H9 (cell line): Measurements from ENCODE around the gene SACM1L. TPM values are rescaled to one million over a fixed set of nuclear protein-coding genes. Genes with fewer than 3 reads are reported as not detected.

Experiments
- DNase-seq: peaks from one replicate; pipeline ENCODE4 v3.0.0-alpha.2; 2017
- H2AFZ ChIP-seq: one replicate; pipeline ENCODE4 v1.6.1; 2013; ENCODE audit warnings: mild to moderate bottlenecking, low read length, control low read depth, moderate library complexity
- H2AK5ac ChIP-seq: 2 replicates; pipeline ENCODE4 v1.6.1; 2013; ENCODE audit warnings: low read length, control low read depth, mixed read lengths; ENCODE audit not compliant: insufficient read length
- H2BK120ac ChIP-seq: one replicate; pipeline ENCODE4 v1.6.1; 2013; ENCODE audit warnings: low read depth, mild to moderate bottlenecking, low read length, control low read depth, inconsistent platforms; ENCODE audit not compliant: poor library complexity, severe bottlenecking
- H2BK12ac ChIP-seq: 2 replicates; pipeline ENCODE4 v1.6.1; 2013; ENCODE audit warnings: low read length, control low read depth, mixed read lengths, low read depth; ENCODE audit not compliant: insufficient read length
- H2BK15ac ChIP-seq: 2 replicates; pipeline ENCODE4 v1.6.1; 2013; ENCODE audit warnings: low read depth, low read length, control low read depth
- H2BK20ac ChIP-seq: one replicate; pipeline ENCODE4 v1.6.1; 2013; ENCODE audit warnings: low read depth, mild to moderate bottlenecking, low read length, control low read depth, inconsistent platforms; ENCODE audit not compliant: poor library complexity, severe bottlenecking
- H2BK5ac ChIP-seq: 2 replicates; pipeline ENCODE4 v1.6.1; 2013; ENCODE audit warnings: low read length, control low read depth, mixed read lengths; ENCODE audit not compliant: insufficient read length
- H3K14ac ChIP-seq: 2 replicates; pipeline ENCODE4 v1.6.1; 2013; ENCODE audit warnings: low read length, control low read depth; ENCODE audit not compliant: insufficient read depth
- H3K18ac ChIP-seq: 2 replicates; pipeline ENCODE4 v1.6.1; 2013; ENCODE audit warnings: low read depth, mild to moderate bottlenecking, mixed read lengths, low read length, control low read depth; ENCODE audit not compliant: insufficient read length
- H3K23ac ChIP-seq: 2 replicates; pipeline ENCODE4 v1.6.1; 2013; ENCODE audit warnings: low read length, control low read depth, mixed read lengths, low read depth; ENCODE audit not compliant: insufficient read length
- H3K23me2 ChIP-seq: 2 replicates; pipeline ENCODE4 v1.6.1; 2013; ENCODE audit warnings: low read depth, mild to moderate bottlenecking, mixed read lengths, low read length, control low read depth; ENCODE audit not compliant: insufficient read length, poor library complexity, severe bottlenecking
- H3K27ac ChIP-seq: 2 replicates; pipeline ENCODE4 v1.5.1; 2013; ENCODE audit warnings: low read length, control low read depth, mixed read lengths, low read depth; ENCODE audit not compliant: insufficient read length
- H3K27me3 ChIP-seq: 2 replicates; pipeline ENCODE4 v1.6.1; 2013; ENCODE audit warnings: low read length, control low read depth, inconsistent platforms; ENCODE audit not compliant: insufficient read depth
- H3K4ac ChIP-seq: 2 replicates; pipeline ENCODE4 v1.6.1; 2013; ENCODE audit warnings: low read depth, mild to moderate bottlenecking, control low read depth, inconsistent platforms, low read length, moderate library complexity
- H3K4me1 ChIP-seq: 2 replicates; pipeline ENCODE4 v1.6.1; 2013; ENCODE audit warnings: low read length, control low read depth, inconsistent platforms; ENCODE audit not compliant: insufficient read depth
- H3K4me2 ChIP-seq: 2 replicates; pipeline ENCODE4 v1.6.1; 2013; ENCODE audit warnings: low read length, control low read depth, mixed read lengths; ENCODE audit not compliant: insufficient read length, insufficient read depth
- H3K56ac ChIP-seq: 2 replicates; pipeline ENCODE4 v1.6.1; 2013; ENCODE audit warnings: low read depth, mild to moderate bottlenecking, mixed read lengths, low read length, control low read depth; ENCODE audit not compliant: insufficient read length
- H3K79me1 ChIP-seq: 2 replicates; pipeline ENCODE4 v1.6.1; 2013; ENCODE audit warnings: low read depth, mild to moderate bottlenecking, moderate library complexity, low read length, control low read depth, inconsistent platforms; ENCODE audit not compliant: insufficient read depth, poor library complexity, severe bottlenecking
- H3K79me2 ChIP-seq: 2 replicates; pipeline ENCODE4 v1.6.1; 2013; ENCODE audit warnings: low read length, control low read depth, inconsistent platforms; ENCODE audit not compliant: insufficient read depth
- H3K9ac ChIP-seq: 2 replicates; pipeline ENCODE4 v1.6.1; 2013; ENCODE audit warnings: low read length, control low read depth, mixed read lengths; ENCODE audit not compliant: insufficient read length; ENCODE audit errors: extremely low read depth
- H3K9me3 ChIP-seq: one replicate; pipeline ENCODE4 v1.6.1; 2013; ENCODE audit warnings: low read depth, low read length, inconsistent platforms; ENCODE audit not compliant: control insufficient read depth
- H3T11ph ChIP-seq: one replicate; pipeline ENCODE4 v1.6.1; 2013; ENCODE audit warnings: mild to moderate bottlenecking, low read length, control low read depth, inconsistent platforms
- H4K20me1 ChIP-seq: one replicate; pipeline ENCODE4 v1.6.1; 2013; ENCODE audit not compliant: control insufficient read depth, insufficient read length, insufficient read depth
- H4K5ac ChIP-seq: 2 replicates; pipeline ENCODE4 v1.6.1; 2013; ENCODE audit warnings: low read depth, mild to moderate bottlenecking, mixed read lengths, low read length, control low read depth; ENCODE audit not compliant: insufficient read length
- H4K8ac ChIP-seq: replicated peaks from 2 replicates; pipeline ENCODE4 v1.6.1; 2013; ENCODE audit warnings: low read length, control low read depth, mixed read lengths, low read depth; ENCODE audit not compliant: insufficient read length
- H4K91ac ChIP-seq: 2 replicates; pipeline ENCODE4 v1.6.1; 2013; ENCODE audit warnings: low read depth, mild to moderate bottlenecking, moderate library complexity, mixed read lengths, low read length, control low read depth; ENCODE audit not compliant: insufficient read length
- H3K27ac Mint-ChIP-seq, 3 experiments: 2 replicates in 2 of 3; 3 replicates in 1 of 3; pipeline ENCODE4 v1.8.0; 2020 to 2021; ENCODE audit warnings: mixed read lengths in 3 of 3, mild to moderate bottlenecking in 1 of 3, moderate library complexity in 1 of 3
- H3K27me3 Mint-ChIP-seq: 2 replicates; pipeline ENCODE4 v1.8.0; 2021; ENCODE audit warnings: low read depth, mild to moderate bottlenecking, moderate library complexity, mixed read lengths
- H3K36me3 Mint-ChIP-seq, 3 experiments: 2 replicates in 2 of 3; 3 replicates in 1 of 3; pipeline ENCODE4 v1.8.0; 2020 to 2021; ENCODE audit warnings: low read depth in 3 of 3, mixed read lengths in 3 of 3; ENCODE audit not compliant: insufficient read depth in 1 of 3
- H3K4me1 Mint-ChIP-seq, 2 experiments: 2 replicates each; pipeline ENCODE4 v1.8.0; 2020; ENCODE audit warnings: mixed read lengths in 2 of 2
- H3K4me3 Mint-ChIP-seq, 2 experiments: 2 replicates in 1 of 2; 3 replicates in 1 of 2; pipeline ENCODE4 v1.8.0; 2020 to 2021; ENCODE audit warnings: mild to moderate bottlenecking in 2 of 2, mixed read lengths in 2 of 2, moderate library complexity in 1 of 2
- H3K9me3 Mint-ChIP-seq, 2 experiments: 2 replicates in 1 of 2; 3 replicates in 1 of 2; pipeline ENCODE4 v1.8.0; 2020; ENCODE audit warnings: mild to moderate bottlenecking in 2 of 2, mixed read lengths in 2 of 2, moderate library complexity in 1 of 2
- WGBS: extraction: QIAGEN DNeasy Blood & Tissue Kit; methylation state at CpG from one replicate; pipeline ENCODE4 v1.1.7; 2013; ENCODE audit warnings: missing lambda C conversion rate, low lambda C conversion rate, mixed read lengths; ENCODE audit not compliant: insufficient read length; ENCODE audit errors: extremely low coverage; 5-methylcytosine and 5-hydroxymethylcytosine counted together
- total RNA-seq: library from RNA; stranded (reverse); gene quantifications from 2 replicates; pipeline ENCODE4 v1.2.1, GENCODE V29; 2021
- TF ChIP-seq, protein P1 (sequence below): fragments of 200-600 bp; sonication (generic); conservative IDR thresholded peaks from 3 replicates; pipeline ENCODE4 v1.8.0; 2021; ENCODE audit warnings: antibody characterized with exemption, mild to moderate bottlenecking

SACM1L gene
- total RNA-seq, 1 experiment from 2014 or later = 52.8 TPM

- TF ChIP-seq, protein P1, sequence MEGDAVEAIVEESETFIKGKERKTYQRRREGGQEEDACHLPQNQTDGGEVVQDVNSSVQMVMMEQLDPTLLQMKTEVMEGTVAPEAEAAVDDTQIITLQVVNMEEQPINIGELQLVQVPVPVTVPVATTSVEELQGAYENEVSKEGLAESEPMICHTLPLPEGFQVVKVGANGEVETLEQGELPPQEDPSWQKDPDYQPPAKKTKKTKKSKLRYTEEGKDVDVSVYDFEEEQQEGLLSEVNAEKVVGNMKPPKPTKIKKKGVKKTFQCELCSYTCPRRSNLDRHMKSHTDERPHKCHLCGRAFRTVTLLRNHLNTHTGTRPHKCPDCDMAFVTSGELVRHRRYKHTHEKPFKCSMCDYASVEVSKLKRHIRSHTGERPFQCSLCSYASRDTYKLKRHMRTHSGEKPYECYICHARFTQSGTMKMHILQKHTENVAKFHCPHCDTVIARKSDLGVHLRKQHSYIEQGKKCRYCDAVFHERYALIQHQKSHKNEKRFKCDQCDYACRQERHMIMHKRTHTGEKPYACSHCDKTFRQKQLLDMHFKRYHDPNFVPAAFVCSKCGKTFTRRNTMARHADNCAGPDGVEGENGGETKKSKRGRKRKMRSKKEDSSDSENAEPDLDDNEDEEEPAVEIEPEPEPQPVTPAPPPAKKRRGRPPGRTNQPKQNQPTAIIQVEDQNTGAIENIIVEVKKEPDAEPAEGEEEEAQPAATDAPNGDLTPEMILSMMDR = no peak
- H3K9me3 Mint-ChIP-seq = peaks cover 0 to 5% of the 10 kb centered on the region in 2 experiments; a peak in 2 of 5 replicates
- no peak overlapping the region for H3K4me3 Mint-ChIP-seq
- no peak overlapping the region for H3K18ac ChIP-seq
- WGBS = no CpG with 5 or more reads among the region's 10 CpGs
- H2AK5ac ChIP-seq = no peak overlapping the region
- no peak overlapping the region for H3K4ac ChIP-seq
- H4K8ac ChIP-seq = no peak overlapping the region
- H2BK5ac ChIP-seq = no peak overlapping the region
- H2BK20ac ChIP-seq = no peak overlapping the region
- no peak overlapping the region for H2BK12ac ChIP-seq
- no peaks in the 10 kb centered on the region for H3K79me1 ChIP-seq
- no peak overlapping the region for H3T11ph ChIP-seq
- no peak overlapping the region for H4K5ac ChIP-seq
- no peak overlapping the region for H3K4me2 ChIP-seq
- no peaks in the 10 kb centered on the region for H3K4me1 ChIP-seq
- H3K27me3 Mint-ChIP-seq = peaks cover 3% of the 10 kb centered on the region
- no peak for DNase-seq
- no peak overlapping the region for H2BK15ac ChIP-seq
- H3K4me1 Mint-ChIP-seq = peaks cover 21 to 22% of the 10 kb centered on the region in 2 experiments
- H2BK120ac ChIP-seq = no peak overlapping the region
- H3K56ac ChIP-seq = no peak overlapping the region
- no peak overlapping the region for H2AFZ ChIP-seq
- H3K79me2 ChIP-seq = no peaks in the 10 kb centered on the region
- H3K14ac ChIP-seq = no peak overlapping the region
- no peak overlapping the region for H3K9ac ChIP-seq
- H3K27me3 ChIP-seq = no peaks in the 10 kb centered on the region
- no peak overlapping the region for H4K91ac ChIP-seq
- H3K27ac ChIP-seq = no peak overlapping the region
- H3K23me2 ChIP-seq = no peaks in the 10 kb centered on the region
- H4K20me1 ChIP-seq = no peaks in the 10 kb centered on the region
- no peak overlapping the region for H3K27ac Mint-ChIP-seq
- H3K9me3 ChIP-seq = no peaks in the 10 kb centered on the region
- no peaks in the 10 kb centered on the region for H3K36me3 Mint-ChIP-seq
- H3K23ac ChIP-seq = no peak overlapping the region
Observed at GRCh38 chr3:45761831-45762230, 72.6 kb downstream of the SACM1L start.
